ENCODE data around the gene SH3RF3.

DNA sequence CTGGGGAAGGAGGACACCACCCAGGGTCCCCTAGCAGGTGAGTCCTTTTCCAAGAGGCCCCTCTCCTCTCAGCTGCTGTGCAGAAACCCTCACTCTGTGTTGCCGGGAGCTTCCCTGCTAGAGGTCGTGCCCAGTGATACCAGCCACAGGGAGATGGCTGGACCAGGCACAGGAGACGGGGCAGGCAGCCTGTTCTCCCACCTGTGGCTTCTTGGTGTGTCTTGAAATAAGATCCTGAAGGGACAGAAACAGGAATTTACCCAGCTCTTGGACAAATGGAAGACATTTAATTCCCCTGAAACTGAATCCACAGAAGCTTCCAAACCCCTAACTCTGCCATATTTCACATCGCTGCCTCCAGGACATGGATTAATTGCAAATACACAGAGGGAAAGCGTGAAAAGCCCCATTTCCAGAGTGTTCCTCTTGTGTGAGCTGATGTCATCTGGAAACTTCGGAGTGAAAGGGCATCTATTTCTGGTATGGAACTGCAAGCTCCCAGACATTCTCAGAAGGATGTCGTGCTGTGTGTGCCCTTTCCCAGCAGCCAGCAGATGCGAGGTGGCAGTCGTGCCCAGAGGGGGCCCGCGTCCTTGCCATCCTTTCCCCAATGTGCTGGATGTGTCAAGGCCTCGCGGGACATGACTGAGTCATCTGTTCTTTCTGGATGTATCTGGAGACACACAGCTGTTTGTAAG, 307.0 kb downstream of the SH3RF3 start:
- TF ChIP-seq, protein P1, sequence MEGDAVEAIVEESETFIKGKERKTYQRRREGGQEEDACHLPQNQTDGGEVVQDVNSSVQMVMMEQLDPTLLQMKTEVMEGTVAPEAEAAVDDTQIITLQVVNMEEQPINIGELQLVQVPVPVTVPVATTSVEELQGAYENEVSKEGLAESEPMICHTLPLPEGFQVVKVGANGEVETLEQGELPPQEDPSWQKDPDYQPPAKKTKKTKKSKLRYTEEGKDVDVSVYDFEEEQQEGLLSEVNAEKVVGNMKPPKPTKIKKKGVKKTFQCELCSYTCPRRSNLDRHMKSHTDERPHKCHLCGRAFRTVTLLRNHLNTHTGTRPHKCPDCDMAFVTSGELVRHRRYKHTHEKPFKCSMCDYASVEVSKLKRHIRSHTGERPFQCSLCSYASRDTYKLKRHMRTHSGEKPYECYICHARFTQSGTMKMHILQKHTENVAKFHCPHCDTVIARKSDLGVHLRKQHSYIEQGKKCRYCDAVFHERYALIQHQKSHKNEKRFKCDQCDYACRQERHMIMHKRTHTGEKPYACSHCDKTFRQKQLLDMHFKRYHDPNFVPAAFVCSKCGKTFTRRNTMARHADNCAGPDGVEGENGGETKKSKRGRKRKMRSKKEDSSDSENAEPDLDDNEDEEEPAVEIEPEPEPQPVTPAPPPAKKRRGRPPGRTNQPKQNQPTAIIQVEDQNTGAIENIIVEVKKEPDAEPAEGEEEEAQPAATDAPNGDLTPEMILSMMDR (IDR thresholded peaks at IDR 0.05) = no peak
- TF ChIP-seq POLR2A (IDR thresholded peaks at IDR 0.05) = no peak
